ENCODE results near the gene CABP1.
"Not testable (repeated sequence)": the region's sequence is repeated elsewhere in the genome, so short reads cannot be mapped to it uniquely, and the experiment has no call there.

DNA sequence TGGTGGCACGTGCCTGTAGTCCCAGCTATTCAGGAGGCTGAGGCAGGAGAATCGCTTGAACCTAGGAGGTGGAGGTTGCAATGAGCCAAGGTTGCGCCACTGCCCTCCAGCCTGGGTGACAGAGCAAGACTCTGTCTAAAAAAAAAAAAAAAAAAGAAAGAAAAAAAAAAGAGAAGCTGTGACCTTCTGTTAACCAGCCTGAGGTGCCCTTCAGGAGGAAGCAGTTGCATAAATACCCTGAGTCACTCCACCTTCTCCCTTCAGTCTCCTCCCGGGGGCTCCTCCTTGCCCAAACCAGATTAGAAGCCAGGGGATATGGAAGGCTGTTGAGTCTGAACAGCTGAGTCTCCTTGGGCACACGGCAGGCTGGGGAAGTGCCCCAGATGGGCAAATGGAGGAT, 38.0 kb upstream of the CABP1 start:
- TF ChIP-seq, protein P1, sequence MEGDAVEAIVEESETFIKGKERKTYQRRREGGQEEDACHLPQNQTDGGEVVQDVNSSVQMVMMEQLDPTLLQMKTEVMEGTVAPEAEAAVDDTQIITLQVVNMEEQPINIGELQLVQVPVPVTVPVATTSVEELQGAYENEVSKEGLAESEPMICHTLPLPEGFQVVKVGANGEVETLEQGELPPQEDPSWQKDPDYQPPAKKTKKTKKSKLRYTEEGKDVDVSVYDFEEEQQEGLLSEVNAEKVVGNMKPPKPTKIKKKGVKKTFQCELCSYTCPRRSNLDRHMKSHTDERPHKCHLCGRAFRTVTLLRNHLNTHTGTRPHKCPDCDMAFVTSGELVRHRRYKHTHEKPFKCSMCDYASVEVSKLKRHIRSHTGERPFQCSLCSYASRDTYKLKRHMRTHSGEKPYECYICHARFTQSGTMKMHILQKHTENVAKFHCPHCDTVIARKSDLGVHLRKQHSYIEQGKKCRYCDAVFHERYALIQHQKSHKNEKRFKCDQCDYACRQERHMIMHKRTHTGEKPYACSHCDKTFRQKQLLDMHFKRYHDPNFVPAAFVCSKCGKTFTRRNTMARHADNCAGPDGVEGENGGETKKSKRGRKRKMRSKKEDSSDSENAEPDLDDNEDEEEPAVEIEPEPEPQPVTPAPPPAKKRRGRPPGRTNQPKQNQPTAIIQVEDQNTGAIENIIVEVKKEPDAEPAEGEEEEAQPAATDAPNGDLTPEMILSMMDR (conservative IDR thresholded peaks at IDR 0.05; ENCODE audit: low read length) = not testable (repeated sequence)
- TF ChIP-seq EZH2phosphoT487 (IDR thresholded peaks at IDR 0.05; ENCODE audit: borderline replicate concordance) = not testable (repeated sequence)
